HL-60 (cell line): Measurements from ENCODE around the gene ACOXL.

ENCODE experiments used
- CTCF ChIP-seq: IDR thresholded peaks from one replicate; pipeline ENCODE4 v1.5.1; 2011; ENCODE audit warnings: low read length, control low read depth, inconsistent platforms; ENCODE audit not compliant: insufficient read depth
- POLR2AphosphoS5 ChIP-seq: IDR thresholded peaks from 2 replicates; pipeline ENCODE4 v1.6.1; 2012; ENCODE audit warnings: low read depth

- no peak for TF ChIP-seq CTCF
- no peak for TF ChIP-seq POLR2AphosphoS5
These were observed 4.5 kb upstream of the ACOXL start for GRCh38 chr2:110727923-110728322.
